Liver (tissue), 9 donors: Measurements from ENCODE around the gene CELSR2. TPM values are rescaled to one million over a fixed set of nuclear protein-coding genes. Genes with fewer than 3 reads are reported as not detected.

Experiments
- DNase-seq: peaks from one replicate; pipeline ENCODE4 v3.0.0-alpha.2; 2017; ENCODE audit warnings: low spot score
- H3K27ac ChIP-seq, 2 donors: one replicate each; pipeline ENCODE4 v1.7.0; 2013; ENCODE audit warnings: inconsistent platforms in 2 of 2, low read length in 2 of 2, control low read depth in 1 of 2, low read depth in 1 of 2, mild to moderate bottlenecking in 1 of 2
- H3K27me3 ChIP-seq, 4 donors: one replicate each; pipeline versions ENCODE4 v1.6.1 to v1.7.0; 2013; ENCODE audit warnings: low read length in 3 of 4, inconsistent platforms in 1 of 4, mild to moderate bottlenecking in 1 of 4, moderate library complexity in 1 of 4; ENCODE audit not compliant: control insufficient read depth in 4 of 4, insufficient read depth in 4 of 4
- H3K36me3 ChIP-seq, 4 donors: one replicate each; pipeline versions ENCODE4 v1.6.1 to v1.7.0; 2013; ENCODE audit warnings: low read length in 3 of 4, mild to moderate bottlenecking in 3 of 4, low read depth in 1 of 4, moderate library complexity in 1 of 4; ENCODE audit not compliant: control insufficient read depth in 4 of 4, insufficient read depth in 3 of 4
- H3K4me1 ChIP-seq, 4 donors: one replicate each; pipeline versions ENCODE4 v1.6.1 to v1.7.0; 2013; ENCODE audit warnings: low read length in 3 of 4, mild to moderate bottlenecking in 3 of 4, moderate library complexity in 1 of 4; ENCODE audit not compliant: control insufficient read depth in 4 of 4, insufficient read depth in 4 of 4
- H3K4me3 ChIP-seq, 3 donors: one replicate each; pipeline versions ENCODE4 v1.6.1 to v1.7.0; 2013; ENCODE audit warnings: low read length in 3 of 3, control low read depth in 1 of 3, low read depth in 1 of 3, mild to moderate bottlenecking in 1 of 3
- H3K9ac ChIP-seq, 2 donors: one replicate each; pipeline ENCODE4 v1.7.0; 2013; ENCODE audit warnings: low read length in 2 of 2, mild to moderate bottlenecking in 2 of 2, moderate library complexity in 2 of 2, control low read depth in 1 of 2, low read depth in 1 of 2
- H3K9me3 ChIP-seq, 4 donors: one replicate each; pipeline versions ENCODE4 v1.6.1 to v1.7.0; 2013; ENCODE audit warnings: low read length in 3 of 4; ENCODE audit not compliant: control insufficient read depth in 4 of 4
- EGR1 ChIP-seq, 2 donors: IDR thresholded peaks; 2 replicates each; pipeline ENCODE4 v1.6.1; 2016 to 2018; ENCODE audit warnings: antibody characterized with exemption in 2 of 2, low read depth in 2 of 2
- FOXA1 ChIP-seq: IDR thresholded peaks from 2 replicates; pipeline ENCODE4 v1.6.1; 2016; ENCODE audit warnings: antibody characterized with exemption
- FOXA2 ChIP-seq: IDR thresholded peaks from 2 replicates; pipeline ENCODE4 v1.6.1; 2016; ENCODE audit warnings: antibody characterized with exemption
- GABPA ChIP-seq, 2 donors: IDR thresholded peaks in 1 of 2; conservative IDR thresholded peaks in 1 of 2; 2 replicates each; pipeline ENCODE4 v1.6.1; 2016; ENCODE audit warnings: antibody characterized with exemption in 2 of 2, mild to moderate bottlenecking in 1 of 2, moderate library complexity in 1 of 2
- HNF4A ChIP-seq, 2 donors: conservative IDR thresholded peaks; 2 replicates each; pipeline ENCODE4 v1.6.1; 2016; ENCODE audit warnings: antibody characterized with exemption in 2 of 2, mild to moderate bottlenecking in 2 of 2
- HNF4G ChIP-seq: IDR thresholded peaks from 2 replicates; pipeline ENCODE4 v1.6.1; 2016; ENCODE audit warnings: antibody characterized with exemption
- JUND ChIP-seq, 2 donors: IDR thresholded peaks; 2 replicates each; pipeline ENCODE4 v1.6.1; 2016; ENCODE audit warnings: antibody characterized with exemption in 2 of 2
- NR2F2 ChIP-seq: IDR thresholded peaks from 2 replicates; pipeline ENCODE4 v1.6.1; 2016; ENCODE audit warnings: antibody characterized with exemption
- RAD21 ChIP-seq, 2 donors: IDR thresholded peaks; 2 replicates each; pipeline ENCODE4 v1.6.1; 2016; ENCODE audit warnings: antibody characterized with exemption in 2 of 2, mild to moderate bottlenecking in 2 of 2
- REST ChIP-seq: IDR thresholded peaks from 2 replicates; pipeline ENCODE4 v1.6.1; 2016; ENCODE audit warnings: antibody characterized with exemption, mild to moderate bottlenecking
- RXRA ChIP-seq, 2 donors: IDR thresholded peaks; 2 replicates each; pipeline ENCODE4 v1.6.1; 2017 to 2018; ENCODE audit warnings: antibody characterized with exemption in 2 of 2, mild to moderate bottlenecking in 1 of 2
- SP1 ChIP-seq: IDR thresholded peaks from 2 replicates; pipeline ENCODE4 v1.6.1; 2018; ENCODE audit warnings: antibody characterized with exemption, mild to moderate bottlenecking
- TAF1 ChIP-seq: conservative IDR thresholded peaks from 2 replicates; pipeline ENCODE4 v1.6.1; 2016; ENCODE audit warnings: antibody characterized with exemption, mild to moderate bottlenecking
- YY1 ChIP-seq: IDR thresholded peaks from 2 replicates; pipeline ENCODE4 v1.6.1; 2016; ENCODE audit warnings: antibody characterized with exemption, mild to moderate bottlenecking
- WGBS: extraction: QIAGEN DNeasy Blood & Tissue Kit; methylation state at CpG from one replicate; pipeline ENCODE4 v1.1.7; 2013; 5-methylcytosine and 5-hydroxymethylcytosine counted together
- polyA plus RNA-seq, 2 donors: library from polyadenylated mRNA; stranded (reverse) in 1 of 2; unstranded in 1 of 2; fragments of 200-250 nt in 1 of 2; fragments of >200 nt in 1 of 2; fragmentation: Nextera tagmentation in 1 of 2; extraction: Ambion mirVana in 1 of 2; gene quantifications; one replicate each; pipeline versions ENCODE4 v1.2.1 to v1.2.3, GENCODE V29; 2013 to 2015
- total RNA-seq, 2 donors: library from RNA; depleted of rRNA; stranded (reverse); fragments of >200 nt; gene quantifications; one replicate each; pipeline ENCODE4 v1.2.3, GENCODE V29; 2014
- TF ChIP-seq, protein P1 (sequence below): fragments of 150-350 bp; IDR thresholded peaks from 2 replicates; pipeline ENCODE4 v1.5.1; 2017; ENCODE audit warnings: improper control_type of control experiment, low read depth, low read length; ENCODE audit not compliant: missing input control
- TF ChIP-seq, protein P2 (sequence below): IDR thresholded peaks from 2 replicates; pipeline ENCODE4 v1.6.1; 2016; ENCODE audit warnings: antibody characterized with exemption
- TF ChIP-seq, protein P3 (sequence below): IDR thresholded peaks from 2 replicates; pipeline ENCODE4 v1.6.1; 2016; ENCODE audit warnings: antibody characterized with exemption
- donor health status: healthy.
- donor health status: healthy.
- donor health status: healthy.
- donor health status: healthy.
- donor health status: healthy.

CELSR2 gene
- total and polyA plus RNA-seq, 4 donors: 0.73 to 1.6 (median 1.2) TPM

DNA sequence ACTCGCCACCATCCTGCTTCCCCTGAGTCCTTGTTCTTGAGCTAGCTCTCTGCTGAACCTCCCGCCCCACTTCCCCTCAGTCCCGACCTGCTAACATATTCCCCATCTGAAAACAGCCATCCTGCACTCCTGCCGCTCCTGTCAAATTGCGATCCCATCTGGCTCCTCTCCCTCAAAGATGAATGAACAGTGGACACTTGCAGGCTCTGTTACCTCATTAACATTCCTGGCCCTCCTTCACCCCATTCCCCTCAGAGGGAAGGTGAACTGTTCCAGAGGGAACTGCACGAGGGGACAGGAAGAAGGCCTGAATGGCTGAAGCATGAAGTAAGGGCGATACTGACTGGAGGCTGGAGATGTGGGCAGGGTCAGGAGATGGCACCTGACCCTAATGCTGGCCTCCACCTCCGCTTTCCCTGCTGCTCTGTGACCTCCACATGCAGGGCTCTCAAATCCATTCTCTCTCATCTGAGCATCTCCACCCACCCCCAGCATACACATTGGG is 7.4 kb upstream of the CELSR2 start (continued):
- TF ChIP-seq REST (no peak), YY1 (no peak), FOXA2 (no peak), HNF4A (conservative IDR thresholded peaks at IDR 0.05) (no peak), NR2F2 (no peak)
- TF ChIP-seq, protein P1, sequence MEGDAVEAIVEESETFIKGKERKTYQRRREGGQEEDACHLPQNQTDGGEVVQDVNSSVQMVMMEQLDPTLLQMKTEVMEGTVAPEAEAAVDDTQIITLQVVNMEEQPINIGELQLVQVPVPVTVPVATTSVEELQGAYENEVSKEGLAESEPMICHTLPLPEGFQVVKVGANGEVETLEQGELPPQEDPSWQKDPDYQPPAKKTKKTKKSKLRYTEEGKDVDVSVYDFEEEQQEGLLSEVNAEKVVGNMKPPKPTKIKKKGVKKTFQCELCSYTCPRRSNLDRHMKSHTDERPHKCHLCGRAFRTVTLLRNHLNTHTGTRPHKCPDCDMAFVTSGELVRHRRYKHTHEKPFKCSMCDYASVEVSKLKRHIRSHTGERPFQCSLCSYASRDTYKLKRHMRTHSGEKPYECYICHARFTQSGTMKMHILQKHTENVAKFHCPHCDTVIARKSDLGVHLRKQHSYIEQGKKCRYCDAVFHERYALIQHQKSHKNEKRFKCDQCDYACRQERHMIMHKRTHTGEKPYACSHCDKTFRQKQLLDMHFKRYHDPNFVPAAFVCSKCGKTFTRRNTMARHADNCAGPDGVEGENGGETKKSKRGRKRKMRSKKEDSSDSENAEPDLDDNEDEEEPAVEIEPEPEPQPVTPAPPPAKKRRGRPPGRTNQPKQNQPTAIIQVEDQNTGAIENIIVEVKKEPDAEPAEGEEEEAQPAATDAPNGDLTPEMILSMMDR: no peak

DNA sequence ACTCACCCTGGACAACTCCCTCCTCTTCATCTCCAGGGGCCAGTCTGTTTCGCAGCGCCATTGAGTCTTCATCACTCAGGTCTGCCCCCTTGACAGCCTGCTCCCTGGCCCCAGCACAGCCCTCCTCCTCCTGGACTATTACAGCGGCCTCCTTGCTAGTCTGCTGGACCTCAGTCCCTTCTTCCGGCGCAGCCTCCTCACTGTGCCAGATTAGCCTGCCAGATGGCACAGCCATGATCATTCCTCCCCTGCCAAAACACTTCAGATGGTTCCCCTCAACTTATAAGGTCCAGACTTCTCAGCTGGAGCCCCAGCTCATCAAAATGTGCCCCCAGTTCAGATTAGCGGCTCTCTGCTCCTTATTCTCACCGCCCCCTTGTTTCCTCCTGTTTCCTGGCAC is 7.0 kb upstream of the CELSR2 start:
- Histone ChIP-seq H3K9me3 (no peaks in the 10 kb centered on the region), H3K4me1 (peaks cover 0 to 16% (median 5%) of the 10 kb centered on the region in 4 donors), H3K27ac (no peak overlapping the region), H3K27me3 (no peaks in the 10 kb centered on the region), H3K36me3 (peaks cover 0 to 18% (median 12%) of the 10 kb centered on the region in 4 donors), H3K9ac (no peak overlapping the region), H3K4me3 (no peak overlapping the region)
- 68% methylated on average over 7 of the region's 7 CpGs for whole genome bisulfite sequencing
- no peak for DNase-seq
- TF ChIP-seq REST (no peak), NR2F2 (no peak), HNF4A (conservative IDR thresholded peaks at IDR 0.05) (no peak), GABPA (IDR thresholded peaks at IDR 0.05 in 1 of 2, conservative IDR thresholded peaks at IDR 0.05 in 1 of 2) (no peak), FOXA2 (no peak), RXRA (IDR thresholded peaks at IDR 0.05) (no peak), SP1 (no peak), FOXA1 (no peak), EGR1 (IDR thresholded peaks at IDR 0.05; ENCODE audit: low read depth in 2 of 2) (no peak), JUND (IDR thresholded peaks at IDR 0.05) (no peak), RAD21 (IDR thresholded peaks at IDR 0.05) (no peak), TAF1 (no peak), HNF4G (no peak)
- TF ChIP-seq, protein P2, sequence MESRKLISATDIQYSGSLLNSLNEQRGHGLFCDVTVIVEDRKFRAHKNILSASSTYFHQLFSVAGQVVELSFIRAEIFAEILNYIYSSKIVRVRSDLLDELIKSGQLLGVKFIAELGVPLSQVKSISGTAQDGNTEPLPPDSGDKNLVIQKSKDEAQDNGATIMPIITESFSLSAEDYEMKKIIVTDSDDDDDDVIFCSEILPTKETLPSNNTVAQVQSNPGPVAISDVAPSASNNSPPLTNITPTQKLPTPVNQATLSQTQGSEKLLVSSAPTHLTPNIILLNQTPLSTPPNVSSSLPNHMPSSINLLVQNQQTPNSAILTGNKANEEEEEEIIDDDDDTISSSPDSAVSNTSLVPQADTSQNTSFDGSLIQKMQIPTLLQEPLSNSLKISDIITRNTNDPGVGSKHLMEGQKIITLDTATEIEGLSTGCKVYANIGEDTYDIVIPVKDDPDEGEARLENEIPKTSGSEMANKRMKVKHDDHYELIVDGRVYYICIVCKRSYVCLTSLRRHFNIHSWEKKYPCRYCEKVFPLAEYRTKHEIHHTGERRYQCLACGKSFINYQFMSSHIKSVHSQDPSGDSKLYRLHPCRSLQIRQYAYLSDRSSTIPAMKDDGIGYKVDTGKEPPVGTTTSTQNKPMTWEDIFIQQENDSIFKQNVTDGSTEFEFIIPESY: no peak
- TF ChIP-seq, protein P3, sequence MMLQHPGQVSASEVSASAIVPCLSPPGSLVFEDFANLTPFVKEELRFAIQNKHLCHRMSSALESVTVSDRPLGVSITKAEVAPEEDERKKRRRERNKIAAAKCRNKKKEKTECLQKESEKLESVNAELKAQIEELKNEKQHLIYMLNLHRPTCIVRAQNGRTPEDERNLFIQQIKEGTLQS: no peak
- TF ChIP-seq, protein P1: no peak
